Measurements from ENCODE around the gene FAM53A.

DNA sequence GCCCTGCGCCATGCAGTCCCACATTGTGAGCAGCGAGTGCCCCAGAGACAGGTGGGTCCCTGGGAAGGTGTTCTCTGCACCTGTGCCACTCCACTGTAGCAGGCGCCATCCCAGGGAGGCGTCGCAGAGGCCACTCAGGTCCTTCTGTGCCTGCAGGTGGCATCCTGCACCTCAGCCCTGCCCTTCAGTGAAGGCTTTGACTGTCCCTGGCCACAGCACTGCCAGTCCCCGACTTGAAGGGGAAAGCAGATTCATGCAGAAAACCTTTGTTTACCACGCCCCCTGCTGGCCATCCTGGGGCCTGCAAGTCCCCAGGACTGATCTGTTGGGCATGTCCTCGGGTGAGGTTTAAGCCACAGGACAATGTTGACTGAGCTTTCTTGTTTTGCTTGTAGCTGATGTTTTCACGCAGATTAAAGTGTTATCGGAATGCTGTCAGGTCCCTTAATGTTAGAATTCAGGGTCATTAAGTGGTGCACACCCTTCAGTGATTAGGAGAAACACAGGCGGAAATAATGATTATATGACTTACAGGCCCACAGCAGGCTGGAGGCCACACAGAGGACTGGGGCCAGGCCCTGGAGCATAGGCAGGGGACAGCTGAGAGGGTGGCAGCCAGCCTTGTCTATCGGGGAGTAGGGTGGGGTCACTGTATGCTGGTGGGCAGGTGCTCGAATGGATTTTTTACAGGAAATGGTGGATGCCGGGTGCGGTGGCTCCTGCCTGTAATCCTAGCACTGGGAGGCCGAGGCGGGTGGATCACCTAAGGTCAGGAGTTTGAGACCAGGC lies 42.2 kb upstream of the FAM53A start:
- TF ChIP-seq NR3C1 (IDR thresholded peaks at IDR 0.05) (no peak), RARB (CRISPR knock-in tag; IDR thresholded peaks at IDR 0.05) (no peak), CTCF (IDR thresholded peaks at IDR 0.05) (peak; percentile 82), RNF2 (IDR thresholded peaks at IDR 0.05; ENCODE audit: borderline replicate concordance, low read depth) (no peak), SREBF2 (IDR thresholded peaks at IDR 0.05) (no peak), RCOR1 (IDR thresholded peaks at IDR 0.05; ENCODE audit: low read depth, low read length) (no peak)

Measured in A549 (cell line).